ENCODE measurements around the gene SSR3.
"Not testable (repeated sequence)": the region's sequence is repeated elsewhere in the genome, so short reads cannot be mapped to it uniquely, and the experiment has no call there.

Gene SSR3

DNA sequence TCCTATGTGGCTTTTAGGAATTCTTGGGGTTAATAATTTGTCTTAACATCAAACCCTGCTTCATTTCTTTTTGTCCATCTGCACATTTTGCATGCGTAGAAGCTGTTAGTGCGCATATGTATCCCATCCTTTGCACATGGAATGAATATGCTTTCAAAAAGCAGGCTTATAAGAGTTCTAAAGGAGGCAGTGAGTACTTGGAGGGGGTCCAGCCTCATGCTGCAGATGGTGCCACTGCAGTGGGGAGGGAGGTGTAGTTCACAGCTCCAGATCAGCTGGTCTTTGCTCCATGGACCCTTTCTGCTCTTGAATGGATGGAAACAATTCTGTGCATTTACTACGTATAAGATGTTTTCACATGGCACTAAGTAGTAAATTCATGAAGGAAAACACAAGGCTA, 20.7 kb upstream of the SSR3 start:
- DNase-seq, result no peak

DNA sequence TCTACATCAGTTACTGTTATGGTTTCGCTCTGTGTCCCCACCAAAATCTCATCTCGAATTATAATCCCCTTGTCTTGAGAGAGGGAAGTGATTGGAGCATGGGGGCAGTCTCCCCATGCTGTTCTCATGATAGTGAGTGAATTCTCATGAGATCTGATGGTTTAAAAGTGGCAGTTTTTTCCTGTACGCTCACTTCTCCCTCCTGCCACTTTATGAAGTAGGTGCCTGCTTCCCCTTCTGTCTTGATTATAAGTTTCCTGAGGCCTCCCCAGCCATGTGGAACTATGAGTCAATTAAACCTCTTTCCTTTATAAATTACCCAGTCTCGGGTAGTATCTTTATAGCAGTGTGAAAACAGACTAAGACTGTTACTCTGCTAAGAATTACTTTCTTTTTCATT, 15.0 kb upstream of the SSR3 start:
- DNase-seq, result not testable (repeated sequence)

DNA sequence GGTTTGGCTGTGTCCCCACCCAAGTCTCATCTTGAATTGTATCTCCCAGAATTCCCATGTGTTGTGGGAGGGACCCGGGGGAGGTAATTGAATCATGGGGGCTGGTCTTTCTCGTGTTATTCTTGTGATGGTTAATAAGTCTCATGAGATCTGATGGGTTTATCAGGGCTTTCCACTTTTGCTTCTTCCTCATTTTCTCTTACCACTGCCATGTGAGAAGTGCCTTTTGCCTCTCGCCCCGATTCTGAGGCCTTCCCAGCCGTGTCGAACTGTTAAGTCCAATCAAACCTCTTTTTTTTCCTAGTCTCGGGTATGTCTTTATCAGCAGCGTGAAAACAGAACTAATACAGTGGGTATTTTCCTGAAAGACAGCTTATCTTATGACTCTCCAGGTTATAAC, 14.1 kb upstream of the SSR3 start:
- not testable (repeated sequence) for DNase-seq

DNA sequence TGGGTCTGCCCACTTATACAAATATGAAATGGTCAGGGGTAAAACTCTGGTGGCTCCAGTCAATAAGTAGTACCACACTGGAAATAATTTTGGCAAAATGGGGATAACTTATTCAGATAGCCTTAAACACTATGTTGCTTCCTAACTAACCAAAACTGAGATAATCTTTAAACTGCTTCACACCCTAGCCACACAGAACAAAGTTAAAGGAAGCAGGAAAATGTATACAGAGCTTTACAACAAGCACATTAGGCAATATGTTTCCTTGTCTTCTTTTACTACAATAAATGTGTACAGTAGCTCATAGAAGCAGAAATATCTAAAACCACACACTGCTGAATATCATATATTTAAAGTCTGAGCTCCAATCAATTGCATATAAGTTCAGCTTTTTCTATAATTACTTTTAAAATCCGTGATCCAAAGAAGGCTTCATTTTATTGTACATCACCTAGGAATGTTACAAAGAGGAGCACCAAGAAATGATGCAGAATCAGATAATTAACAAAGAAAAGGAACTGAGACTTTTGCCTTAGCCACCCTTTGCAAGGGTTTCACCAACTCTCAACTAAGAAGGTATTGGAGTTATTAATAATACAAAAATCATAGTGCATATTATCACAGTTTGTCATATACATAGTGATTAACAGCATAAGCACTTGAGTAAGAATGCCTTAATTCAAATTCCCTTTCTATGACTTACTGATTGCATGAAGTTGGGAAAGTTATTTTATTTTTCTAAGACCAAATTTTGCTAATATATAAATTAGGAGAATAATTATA, 9.2 kb upstream of the SSR3 start:
- no peak for DNase-seq

DNA sequence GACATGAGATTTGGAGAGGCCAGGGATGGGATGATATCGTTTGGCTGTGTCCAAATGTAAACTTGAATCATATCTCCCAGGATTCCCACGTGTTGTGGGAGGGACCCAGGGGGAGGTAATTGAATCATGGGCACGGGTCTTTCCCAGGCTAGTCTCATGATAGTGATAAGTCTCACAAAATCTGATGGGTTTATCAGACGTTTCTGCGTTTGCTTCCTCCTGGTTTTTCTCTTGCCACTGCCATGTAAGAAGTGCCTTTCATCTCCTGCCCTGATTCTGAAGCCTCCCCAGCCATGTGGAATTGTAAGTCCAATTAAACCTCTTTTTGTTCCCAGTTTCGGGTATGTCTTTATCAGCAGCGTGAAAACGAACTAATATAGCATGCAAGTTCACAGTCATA, 7.6 kb upstream of the SSR3 start:
- not testable (repeated sequence) for DNase-seq

DNA sequence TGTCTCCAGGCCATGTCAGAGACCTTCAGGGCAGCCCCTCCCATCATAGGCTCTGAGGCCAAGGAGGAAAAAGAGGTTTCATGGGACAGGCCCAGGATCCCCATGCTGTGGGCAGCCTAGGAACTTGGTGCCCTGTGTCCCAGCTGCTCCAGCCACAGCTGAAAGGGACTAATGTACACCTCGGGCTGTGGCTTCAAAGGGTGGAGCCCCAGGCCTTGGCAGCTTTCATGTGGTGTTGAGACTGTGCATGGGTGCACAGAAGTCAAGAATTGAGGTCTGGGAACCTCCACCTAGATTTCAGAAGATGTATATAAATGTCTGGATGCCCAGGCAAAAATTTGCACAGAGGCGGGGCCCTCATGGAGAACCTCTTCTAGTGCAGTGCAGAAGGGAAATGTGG, 6.6 kb upstream of the SSR3 start:
- no peak for DNase-seq

DNA sequence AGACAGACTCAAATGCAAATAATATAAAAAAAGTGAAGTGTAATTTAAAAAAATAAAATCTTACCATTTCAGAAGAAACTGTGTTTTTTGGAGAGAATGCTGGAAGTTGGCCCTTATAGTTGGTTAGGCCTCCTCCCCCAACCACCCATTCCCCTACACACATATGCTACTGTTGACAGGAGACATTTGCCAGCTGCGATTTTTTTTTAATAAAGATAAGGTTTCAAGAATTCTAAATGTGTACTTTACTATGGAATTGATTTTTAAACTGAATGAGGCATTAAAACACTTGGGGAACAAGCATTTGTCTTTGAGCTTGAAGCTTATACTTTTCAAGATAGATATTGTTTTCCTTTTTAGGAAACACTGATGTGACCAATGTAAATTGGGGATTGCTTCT, 4.4 kb upstream of the SSR3 start:
- DNase-seq, result no peak

DNA sequence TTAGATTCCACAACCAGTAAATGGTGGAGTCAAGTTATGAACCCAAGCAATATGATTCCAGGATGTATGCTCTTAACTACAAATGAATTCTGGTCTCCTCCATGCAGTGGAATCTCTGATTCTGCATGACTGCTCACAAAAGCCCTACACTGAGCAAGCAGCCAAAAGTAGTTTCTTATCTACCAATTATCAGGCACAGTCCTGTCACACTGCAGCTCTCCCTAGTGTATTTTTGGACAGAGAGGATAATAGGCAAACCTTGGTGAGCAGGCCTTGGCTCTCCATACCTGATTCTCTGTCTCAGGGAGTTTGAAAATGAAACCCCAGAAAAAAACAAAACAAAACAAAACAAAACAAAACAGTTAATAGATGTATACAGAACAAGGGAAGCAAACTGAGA, 3.5 kb upstream of the SSR3 start:
- no peak for DNase-seq

DNA sequence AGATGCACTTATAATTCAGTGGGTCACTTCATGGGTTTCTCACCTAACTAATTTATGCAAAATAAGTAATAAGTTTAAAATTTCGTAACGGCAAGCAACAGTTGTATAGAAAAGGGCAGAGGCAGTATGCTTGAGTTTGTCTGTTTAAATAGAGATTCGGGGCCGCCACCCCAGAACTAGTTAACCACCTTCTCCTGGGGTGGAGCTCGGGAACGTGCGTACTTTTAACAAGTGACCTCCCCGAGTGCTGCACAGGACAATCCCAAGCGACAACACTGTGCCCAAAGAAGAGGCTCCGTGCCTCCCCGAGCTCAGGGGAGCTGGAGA, 439 bp downstream of the SSR3 start:
- DNase-seq, result no peak

DNA sequence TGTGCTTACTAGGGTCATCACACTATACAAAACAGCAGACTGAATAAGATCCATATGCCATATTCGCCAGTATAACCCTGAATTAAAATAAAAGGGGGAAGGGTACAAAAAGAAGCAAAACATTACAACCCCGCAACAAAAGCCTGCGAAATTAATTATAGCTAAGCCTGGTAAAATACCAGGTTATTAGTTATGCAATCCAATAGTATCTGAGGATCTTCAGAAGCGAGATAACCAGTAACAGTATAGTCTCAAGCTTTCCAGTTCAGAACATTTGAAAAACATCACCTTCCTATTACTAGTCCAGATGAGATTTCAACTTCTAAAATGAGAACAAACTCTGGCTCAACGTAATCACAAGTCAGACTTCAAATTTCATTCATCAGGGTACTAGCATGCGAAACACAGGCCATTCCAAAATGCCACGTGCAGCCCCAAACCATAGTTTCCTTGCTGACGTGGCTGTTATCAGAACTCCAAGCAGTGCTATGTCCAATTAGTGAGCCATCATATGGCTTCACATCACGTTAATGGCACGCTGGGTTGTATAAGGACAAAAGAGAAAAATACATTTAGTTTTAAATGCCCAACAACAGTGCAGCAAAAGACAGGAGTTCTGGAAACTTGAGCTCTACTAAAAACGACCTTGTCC, 1.1 kb downstream of the SSR3 start:
- DNase-seq, result no peak

DNA sequence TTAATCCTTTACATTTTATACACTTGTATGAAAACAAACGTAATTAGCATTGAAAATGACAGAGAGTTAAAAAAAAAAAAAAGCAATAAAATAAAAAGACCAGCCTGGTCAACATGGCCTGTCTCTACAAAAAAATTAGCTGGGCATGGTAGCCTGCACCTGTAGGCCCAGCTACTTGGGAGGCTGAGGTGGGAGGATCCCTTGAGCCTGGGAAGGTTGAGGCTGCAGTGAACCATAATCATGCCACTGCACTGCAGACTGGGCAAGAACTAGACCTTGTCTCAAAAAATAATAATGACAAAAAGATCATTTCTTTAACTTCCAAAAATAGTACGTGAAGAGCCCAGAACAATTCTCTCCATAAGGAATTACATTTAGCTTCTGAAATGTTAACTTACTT, 1.9 kb downstream of the SSR3 start:
- DNase-seq, result no peak

DNA sequence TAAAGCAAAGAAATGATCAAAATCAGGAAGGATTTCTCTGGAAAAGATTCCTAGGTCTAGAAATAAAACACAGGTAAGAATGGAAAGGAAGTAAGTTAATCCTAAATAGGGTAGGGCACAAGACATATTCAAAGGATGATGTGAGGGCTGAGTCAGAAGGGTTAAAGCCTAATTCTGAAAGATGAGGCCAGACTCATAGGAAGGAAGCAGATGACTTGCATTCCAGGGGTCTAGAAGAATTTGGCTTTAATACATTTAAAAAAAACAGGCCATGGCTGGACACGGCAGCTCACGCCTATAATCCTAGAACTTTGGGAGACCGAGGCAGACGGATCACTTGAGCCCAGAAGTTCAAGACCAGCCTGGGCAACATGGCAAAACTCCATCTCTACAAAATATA, 3.2 kb downstream of the SSR3 start:
- DNase-seq, result no peak

DNA sequence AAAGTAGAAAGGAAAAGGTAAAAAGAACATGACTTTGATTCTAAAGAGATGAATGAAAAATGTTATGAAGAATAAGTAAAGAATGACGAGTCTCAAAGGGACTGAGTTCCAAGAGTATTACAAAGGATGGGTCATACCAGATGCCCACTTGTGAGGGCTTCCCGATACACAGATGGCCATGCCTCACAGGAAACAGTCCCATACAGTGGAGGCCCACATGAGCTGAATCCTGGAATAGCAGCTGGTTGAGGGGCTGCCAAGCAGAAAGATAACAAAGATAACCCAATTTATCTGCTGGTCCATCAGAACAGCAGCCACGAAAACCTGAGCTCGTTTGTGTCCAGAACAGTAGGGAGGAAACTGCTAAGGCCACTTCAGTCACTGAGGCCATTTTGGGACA, 3.7 kb downstream of the SSR3 start:
- no peak for DNase-seq

DNA sequence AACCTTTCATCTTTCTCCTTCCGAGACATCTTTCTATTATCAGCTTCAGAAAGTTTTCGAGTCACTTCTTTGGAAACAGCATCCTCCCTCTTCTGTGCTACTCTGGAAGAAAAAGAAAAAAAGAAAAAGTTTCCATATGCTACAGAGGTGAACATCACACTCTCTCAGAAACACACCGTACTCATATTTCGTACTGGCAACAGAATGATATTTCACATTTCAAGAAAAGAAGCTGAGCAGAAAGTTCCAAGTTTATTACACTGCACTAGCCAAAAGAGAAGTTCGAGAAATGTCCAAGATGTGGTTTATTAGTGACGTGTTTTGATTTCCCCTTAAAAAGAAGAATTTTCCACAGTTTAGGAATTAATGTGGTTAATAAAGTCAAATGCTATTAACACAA, 6.0 kb downstream of the SSR3 start:
- DNase-seq, result no peak

DNA sequence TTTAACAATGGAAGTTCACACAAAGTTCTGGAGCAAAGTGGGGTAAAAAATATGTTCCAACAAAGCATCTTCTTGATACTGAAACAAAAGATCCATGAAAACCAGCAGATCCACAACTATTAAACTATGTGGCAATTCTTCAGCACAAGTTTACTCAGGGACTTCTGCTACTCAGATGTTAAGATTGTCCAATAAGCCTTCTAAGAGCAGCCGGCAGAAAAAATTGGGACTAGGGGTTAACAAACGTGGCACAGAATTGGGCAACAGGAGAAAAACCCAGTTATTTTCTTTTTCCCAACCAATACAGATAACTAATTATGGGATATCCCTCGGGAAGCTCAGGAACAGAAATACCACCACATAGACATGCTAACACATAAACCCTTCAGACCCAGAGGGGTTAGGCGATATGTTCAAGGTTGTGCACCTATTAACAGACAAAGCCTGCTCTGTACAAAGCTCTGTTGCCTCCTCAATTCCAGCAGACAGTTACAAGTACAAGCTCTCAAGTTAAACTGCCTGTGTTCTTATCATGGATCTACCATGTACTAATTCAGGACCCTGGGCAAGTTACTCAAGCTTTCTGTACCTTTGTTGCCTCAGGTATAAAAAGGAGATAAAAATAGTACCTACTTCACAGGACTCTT, 6.8 kb downstream of the SSR3 start:
- DNase-seq, result no peak

DNA sequence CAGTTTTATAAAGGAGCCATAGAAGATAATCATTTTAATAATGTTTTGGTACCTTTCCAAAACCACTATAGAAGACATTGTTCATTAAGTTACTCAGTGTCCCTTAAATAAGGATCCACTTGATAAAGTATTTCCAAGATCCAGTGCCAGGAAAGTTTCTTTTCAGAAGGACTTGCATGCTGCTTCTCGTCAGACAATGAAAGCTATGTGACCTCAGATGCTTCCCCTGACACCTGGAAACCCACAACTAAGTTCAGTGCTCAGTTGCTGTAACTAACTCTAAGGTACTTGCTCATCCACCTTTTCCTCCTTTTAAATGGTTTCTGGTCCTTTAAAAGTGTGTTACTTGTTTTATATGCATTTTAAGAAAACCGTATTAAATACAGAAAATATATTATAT, 7.3 kb downstream of the SSR3 start:
- DNase-seq, result no peak

DNA sequence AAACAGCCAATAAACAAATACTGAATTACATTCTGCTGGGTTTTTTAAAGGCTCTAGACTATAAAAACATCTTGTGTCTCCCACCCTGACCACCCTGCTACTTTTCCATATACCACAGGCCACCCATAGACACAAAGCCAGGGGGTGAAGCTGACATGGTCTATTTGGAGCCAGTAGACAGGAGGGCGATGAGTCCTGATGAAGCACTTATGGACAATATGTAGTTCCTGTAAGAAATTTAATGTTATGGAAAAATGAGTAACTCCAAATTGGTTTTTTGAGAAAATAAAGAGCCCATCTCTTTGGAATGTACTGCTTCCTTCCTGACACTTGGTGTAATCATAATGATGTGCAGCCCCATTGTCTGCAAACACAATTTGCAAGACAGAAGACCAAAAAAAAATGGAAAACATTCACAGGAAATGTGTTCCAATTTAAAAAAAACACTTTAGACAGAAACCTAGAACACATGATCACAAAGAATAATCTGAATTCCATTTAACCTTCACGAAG, 11.8 kb downstream of the SSR3 start:
- DNase-seq, result no peak

DNA sequence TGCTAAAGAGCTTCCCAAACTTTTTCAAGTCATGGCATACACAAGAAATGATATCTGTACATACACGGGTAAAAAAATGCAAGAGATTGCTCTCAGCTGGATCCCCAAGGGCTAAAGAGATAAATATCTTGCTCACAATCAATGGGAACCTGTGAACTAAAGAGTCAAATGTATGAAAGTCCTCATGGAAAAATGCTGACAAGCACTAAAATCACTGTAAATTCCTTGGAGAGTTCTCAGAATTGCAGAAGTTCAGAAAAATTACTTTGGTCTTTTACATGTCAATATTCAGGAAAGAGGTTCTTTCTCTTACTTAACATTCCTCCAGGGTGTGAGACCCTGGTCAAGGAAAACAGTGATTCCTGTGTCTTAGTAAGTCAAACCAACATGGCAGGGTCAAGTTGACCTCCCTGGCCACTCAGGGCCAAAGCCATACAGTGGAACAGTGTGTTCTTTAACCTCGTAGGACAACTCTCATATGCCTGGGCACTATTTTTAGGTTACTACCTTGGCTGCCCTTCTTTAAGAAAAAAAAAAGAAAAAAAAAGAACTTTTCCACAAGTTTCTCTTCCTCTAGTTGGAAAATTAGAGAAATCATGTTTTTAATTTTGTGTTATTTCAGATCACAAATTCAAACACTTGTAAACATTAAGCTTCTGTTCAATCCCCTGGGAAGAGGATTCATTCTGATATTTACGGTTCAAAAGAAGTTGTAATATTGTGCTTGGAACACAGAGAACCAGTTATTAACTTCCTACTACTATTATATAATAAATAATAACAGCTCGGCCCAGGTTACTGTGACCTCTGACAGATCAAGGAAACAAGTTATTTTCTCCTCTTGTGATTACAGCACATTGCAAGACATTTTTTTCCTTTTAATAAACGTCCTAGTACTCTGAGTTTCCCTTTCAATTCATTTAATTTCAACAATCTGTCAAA, 12.5 kb downstream of the SSR3 start:
- DNase-seq, result no peak

DNA sequence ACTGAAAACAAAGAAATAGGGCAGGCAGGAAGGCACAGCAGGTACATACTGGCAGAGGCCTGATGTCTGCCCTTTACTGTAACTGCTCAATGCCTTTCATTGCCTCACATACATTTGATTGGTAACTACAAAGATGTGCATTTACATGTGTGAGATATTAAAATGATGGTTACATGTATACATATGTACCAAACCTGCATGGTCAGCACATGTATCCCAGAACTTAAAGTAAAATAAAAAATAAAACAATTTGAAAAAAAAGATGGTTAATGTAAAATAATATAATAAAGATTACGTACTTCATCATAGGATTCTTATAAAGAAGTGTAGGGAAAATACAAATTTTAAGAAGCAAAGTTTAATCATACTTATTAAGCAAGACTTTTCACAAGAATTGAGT, 15.1 kb downstream of the SSR3 start:
- no peak for DNase-seq

DNA sequence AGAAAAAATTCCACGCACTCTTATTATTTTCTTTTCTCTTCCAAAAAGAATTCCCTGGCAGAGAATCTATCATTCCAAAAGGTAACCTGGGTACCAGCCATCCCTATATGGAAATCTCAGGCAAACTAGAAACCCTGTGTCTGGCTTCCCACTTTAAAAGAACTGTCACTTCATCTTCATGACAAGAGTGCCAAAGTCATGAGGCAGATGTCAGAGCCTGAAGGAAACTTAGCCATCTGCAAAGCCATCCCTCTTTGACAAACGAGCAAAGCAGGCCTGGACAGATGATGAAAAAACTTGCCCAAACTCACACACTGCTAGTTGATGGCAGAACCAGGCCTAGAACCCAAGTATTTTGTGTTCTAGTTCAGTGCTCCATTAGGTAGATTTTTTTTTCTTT, 15.9 kb downstream of the SSR3 start:
- DNase-seq, result no peak

DNA sequence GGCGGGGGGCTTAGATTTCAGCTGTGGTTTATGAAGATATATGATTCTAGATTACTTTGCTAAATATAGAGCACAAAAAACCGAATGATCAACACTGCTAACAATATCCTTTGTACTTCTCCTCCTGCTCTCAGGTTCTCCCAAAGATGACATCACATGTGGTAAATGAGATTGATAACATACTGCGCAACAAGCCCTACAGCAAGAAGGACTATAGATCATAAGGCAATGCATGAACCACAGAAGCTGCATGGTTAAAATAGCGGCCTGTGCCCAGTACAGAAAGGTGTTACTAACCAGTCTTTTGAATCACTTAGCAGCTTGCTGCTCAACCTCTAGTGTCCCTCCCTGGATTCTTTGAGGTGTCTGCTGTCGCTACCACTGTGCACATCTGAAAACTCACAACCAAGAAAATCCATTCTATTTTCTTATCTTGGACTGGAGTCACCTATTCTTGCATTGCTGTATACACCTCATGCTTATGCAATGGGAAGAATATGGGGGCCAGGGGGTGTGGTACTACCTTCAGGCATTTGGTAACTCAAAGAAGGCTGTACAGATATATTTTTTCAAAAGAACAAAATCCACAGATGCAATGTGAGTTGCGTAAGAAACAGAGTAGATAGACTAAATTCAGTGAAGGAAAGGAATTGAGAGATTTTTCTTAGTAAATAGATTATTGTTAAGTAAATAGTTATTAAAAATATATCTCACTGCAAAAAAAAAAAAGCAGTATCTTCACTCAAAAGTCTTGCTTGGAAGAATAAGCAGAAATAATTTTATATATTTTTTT, 18.2 kb downstream of the SSR3 start:
- DNase-seq, result no peak

DNA sequence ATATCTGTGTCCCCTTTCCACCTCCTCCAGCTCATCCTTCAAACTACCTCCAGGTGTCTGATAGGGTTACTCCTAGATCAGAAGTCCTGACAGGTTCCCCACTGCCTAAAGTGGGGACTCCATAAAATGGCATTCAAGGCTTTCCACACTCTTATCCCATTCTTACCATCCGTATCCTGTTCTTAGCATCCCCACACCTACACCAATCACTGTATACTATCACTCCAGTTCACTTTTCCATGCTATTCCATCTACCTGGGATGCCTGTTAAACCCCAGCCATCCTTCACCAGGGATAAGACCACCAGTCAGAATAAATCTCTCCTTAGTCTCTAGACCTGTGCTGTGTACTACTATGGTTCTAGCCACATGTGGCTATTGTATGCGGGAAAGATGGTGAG, 19.1 kb downstream of the SSR3 start:
- no peak for DNase-seq
